ENCODE results near the gene CTR9. TPM values are rescaled to one million over a fixed set of nuclear protein-coding genes. Genes with fewer than 3 reads are reported as not detected.

CTR9 gene
- total RNA-seq, 1 experiment from 2014 or later: 20.0 TPM

GRCh38 chr11:10809373-10810160 is 58.5 kb downstream of the CTR9 start:
- ATAC-seq: peak; percentile 27
- peak; percentile 63 for DNase-seq
- Histone ChIP-seq H3K4me2 (ENCODE audit: low read length) (peak overlapping the region; percentile 99), H3K36me3 (ENCODE audit: low read depth, low read length) (peaks cover 31% of the 10 kb centered on the region), H3K27ac (ENCODE audit: low read length) (peak overlapping the region; percentile 95), H3K4me3 (ENCODE audit: low read length) (peak overlapping the region; percentile 92), H3K4me1 (ENCODE audit: insufficient read depth, low read length) (peaks cover 42% of the 10 kb centered on the region), H3F3A (ENCODE audit: low read length, unreplicated experiment) (peaks cover under 1% of the 10 kb centered on the region), H3K27me3 (ENCODE audit: low read length) (no peaks in the 10 kb centered on the region), H2AFZ (ENCODE audit: low read length) (peak overlapping the region; percentile 66), H3K9ac (ENCODE audit: low read length) (peak overlapping the region; percentile 97), H3K9me2 (replicated peaks; ENCODE audit: low read length) (no peaks in the 10 kb centered on the region), H3K79me2 (ENCODE audit: low read length) (peaks cover 70% of the 10 kb centered on the region), H4K20me1 (ENCODE audit: low read length) (peaks cover 35% of the 10 kb centered on the region), H3K9me3 (ENCODE audit: low read length) (no peaks in the 10 kb centered on the region)
- ChIA-PET CTCF (interaction anchor here (0.6 to 1.9 kb wide), 7 partner anchors 9 to 124 kb away, joined by 3 to 9 read pairs (median 4); no protein-coding TSS in a partner anchor), POLR2A (ENCODE audit: unreplicated experiment) (interaction anchor here (0.5 to 3.0 kb wide), 30 partner anchors 9 to 1477 kb away, joined by 3 to 73 read pairs (median 5); partner anchors contain the start of genes GALNT18 and ZBED5)
- BruUV-seq (replicated peaks): TSS peak; percentile 81
- no peak for TF ChIP-seq CTCF (conservative IDR thresholded peaks at IDR 0.05; ENCODE audit: low read depth, low read length)
- no peak for TF ChIP-seq EZH2 (IDR thresholded peaks at IDR 0.05; ENCODE audit: low read length, unreplicated experiment)
- TF ChIP-seq EZH2phosphoT487 (IDR thresholded peaks at IDR 0.05; ENCODE audit: borderline replicate concordance, low read length): no peak
- intact Hi-C loops (cut with micrococcal nuclease): loop anchor here (1.0 to 2.0 kb wide), 3 partner anchors 49 to 121 kb away; partner anchors contain the start of gene ZBED5

GRCh38 chr11:10813945-10814344 is 62.9 kb downstream of the CTR9 start:
- no peaks in the 10 kb centered on the region for H3K9me3 ChIP-seq (ENCODE audit: low read length)
- POLR2A ChIA-PET (ENCODE audit: unreplicated experiment): no interaction called here

More at GRCh38 chr11:10813945-10814344, 62.9 kb downstream of the CTR9 start:
- no TSS peak for BruUV-seq (replicated peaks)
- H3K9me2 ChIP-seq (replicated peaks; ENCODE audit: low read length): no peaks in the 10 kb centered on the region
- no peak overlapping the region for H3K4me2 ChIP-seq (ENCODE audit: low read length)
- peaks cover 28% of the 10 kb centered on the region for H3K79me2 ChIP-seq (ENCODE audit: low read length)
- intact Hi-C loops (cut with micrococcal nuclease): no loop called here
- no peak overlapping the region for H3K4me3 ChIP-seq (ENCODE audit: low read length)
- H3K4me1 ChIP-seq (ENCODE audit: insufficient read depth, low read length): peaks cover 45% of the 10 kb centered on the region
- no peak overlapping the region for H2AFZ ChIP-seq (ENCODE audit: low read length)
- H3K9ac ChIP-seq (ENCODE audit: low read length): no peak overlapping the region
- no peaks in the 10 kb centered on the region for H3K27me3 ChIP-seq (ENCODE audit: low read length)
- no peaks in the 10 kb centered on the region for H4K20me1 ChIP-seq (ENCODE audit: low read length)
- H3F3A ChIP-seq (ENCODE audit: low read length, unreplicated experiment): no peaks in the 10 kb centered on the region
- CTCF ChIA-PET: no interaction called here
- H3K27ac ChIP-seq (ENCODE audit: low read length): no peak overlapping the region
- no peaks in the 10 kb centered on the region for H3K36me3 ChIP-seq (ENCODE audit: low read depth, low read length)
- no peak for ATAC-seq
- no peak for DNase-seq
- TF ChIP-seq EZH2 (IDR thresholded peaks at IDR 0.05; ENCODE audit: low read length, unreplicated experiment) (no peak), EZH2phosphoT487 (IDR thresholded peaks at IDR 0.05; ENCODE audit: borderline replicate concordance, low read length) (no peak), CTCF (conservative IDR thresholded peaks at IDR 0.05; ENCODE audit: low read depth, low read length) (no peak)

All from PC-3 (cell line).